K562 (cell line): Measurements from ENCODE around the gene ZNF775. TPM values are rescaled to one million over a fixed set of nuclear protein-coding genes. Genes with fewer than 3 reads are reported as not detected.

ENCODE experiments used
- CC2D1A ChIP-seq: fragments of 450-650 bp; IDR thresholded peaks from 2 replicates; pipeline ENCODE4 v1.6.1; 2017; ENCODE audit warnings: mild to moderate bottlenecking
- CTBP1 ChIP-seq: fragments of 450-650 bp; IDR thresholded peaks from 2 replicates; pipeline ENCODE4 v1.6.1; 2016; ENCODE audit warnings: borderline replicate concordance
- E2F5 ChIP-seq: sonication (generic); formaldehyde crosslinking; IDR thresholded peaks from 2 replicates; pipeline ENCODE4 v1.8.0; 2022; ENCODE audit warnings: mild to moderate bottlenecking, missing genetic modification reagents
- EGR1 ChIP-seq: fragments of 450-650 bp; conservative IDR thresholded peaks from 2 replicates; pipeline ENCODE4 v1.6.1; 2017; ENCODE audit warnings: mild to moderate bottlenecking
- GTF2E2 ChIP-seq: fragments of 200-800 bp; sonication (Bioruptor generic); IDR thresholded peaks from 2 replicates; pipeline ENCODE4 v1.6.1; 2016; ENCODE audit warnings: missing genetic modification characterization, missing compliant biosample characterization
- KDM2B ChIP-seq: fragments of 250-450 bp; sonication (Bioruptor Pico); IDR thresholded peaks from 2 replicates; pipeline ENCODE4 v1.8.0; 2021; ENCODE audit warnings: mild to moderate bottlenecking, moderate library complexity
- NR3C1 ChIP-seq: sonication (generic); formaldehyde crosslinking; IDR thresholded peaks from 2 replicates; pipeline ENCODE4 v1.8.1; 2022; ENCODE audit warnings: missing genetic modification reagents
- PHF20 ChIP-seq: fragments of 450-650 bp; IDR thresholded peaks from 2 replicates; pipeline ENCODE4 v1.6.1; 2018; ENCODE audit not compliant: partially characterized antibody
- PKNOX1 ChIP-seq: fragments of 450-650 bp; IDR thresholded peaks from 2 replicates; pipeline ENCODE4 v1.6.1; 2016
- POLR2AphosphoS5 ChIP-seq: IDR thresholded peaks from 2 replicates; pipeline ENCODE4 v1.6.1; 2011; ENCODE audit warnings: mild to moderate bottlenecking, low read depth, low read length, moderate library complexity; ENCODE audit not compliant: control insufficient read depth, insufficient read depth
- RAD51 ChIP-seq: fragments of 450-650 bp; IDR thresholded peaks from 2 replicates; pipeline ENCODE4 v1.7.1; 2016; ENCODE audit warnings: low read depth, mild to moderate bottlenecking, borderline replicate concordance
- RERE ChIP-seq: sonication (generic); formaldehyde crosslinking; IDR thresholded peaks from 2 replicates; pipeline ENCODE4 v1.8.0; 2023; ENCODE audit warnings: missing genetic modification reagents, mild to moderate bottlenecking, borderline replicate concordance
- TCF7 ChIP-seq: sonication (generic); IDR thresholded peaks from 2 replicates; pipeline ENCODE4 v1.6.1; 2016; ENCODE audit warnings: antibody characterized with exemption, borderline replicate concordance
- TCF7L2 ChIP-seq: fragments of 150-350 bp; IDR thresholded peaks from 2 replicates; pipeline ENCODE4 v1.6.1; 2016; ENCODE audit warnings: low read depth, mild to moderate bottlenecking, low read length, moderate library complexity
- ZBTB11 ChIP-seq, 3 experiments: fragments of 200-800 bp in 1 of 3; fragments of 250-450 bp in 1 of 3; fragments of 450-650 bp in 1 of 3; sonication (Bioruptor Pico) in 1 of 3; sonication (Bioruptor generic) in 1 of 3; formaldehyde crosslinking in 1 of 3; IDR thresholded peaks; 2 replicates each; pipeline versions ENCODE4 v1.6.1 to v1.8.0; 2016 to 2022; ENCODE audit warnings: mild to moderate bottlenecking in 2 of 3, missing genetic modification characterization in 2 of 3, missing compliant biosample characterization in 1 of 3, moderate library complexity in 1 of 3
- ZBTB8A ChIP-seq: fragments of 450-650 bp; IDR thresholded peaks from 2 replicates; pipeline ENCODE4 v1.6.1; 2018; ENCODE audit warnings: mild to moderate bottlenecking, moderate library complexity; ENCODE audit not compliant: partially characterized antibody
- polyA plus RNA-seq, 8 experiments: library from polyadenylated mRNA; depleted of rRNA in 4 of 8; stranded (reverse) in 5 of 8; unstranded in 3 of 8; fragments of >200 nt; fragmentation: Nextera tagmentation in 2 of 8; fragmentation: Illumina TruSeq in 1 of 8; extraction: Ambion mirVana in 2 of 8; extraction: Trizol in 1 of 8; gene quantifications; 2 replicates each; pipeline versions ENCODE4 v1.2.1 to v1.2.3, GENCODE V29; 2011 to 2014; ENCODE audit warnings: inconsistent platforms in 1 of 8, missing spikeins in 1 of 8
- total RNA-seq, 7 experiments: library from RNA; depleted of rRNA in 6 of 7; stranded (reverse); fragments of >200 nt in 6 of 7; fragmentation: Illumina TruSeq in 2 of 7; extraction: Trizol in 2 of 7; gene quantifications; 2 replicates each; pipeline versions ENCODE4 v1.2.1 to v1.2.3, GENCODE V29; 2011 to 2021; ENCODE audit warnings: low replicate concordance in 1 of 7

The ZNF775 gene
- total and polyA plus RNA-seq, 9 of the 15 experiments (the other 6 are each of a cell fraction or from before 2014, with no cell fraction given), result 0.04 to 18.7 (median 4.9) TPM

GRCh38 chr7:150378853-150379440 is at the start of gene ZNF775 (continued):
- TF ChIP-seq POLR2AphosphoS5 (peak; percentile 82; the same call in 1 of the 2 replicates), PKNOX1 (peak; percentile 98), ZBTB8A (no peak), TCF7L2 (peak; percentile 98), E2F5 (0 out of 2 replicates have a peak, but pooled peaks have one; percentile 58), ZBTB11 (CRISPR knock-in tag; IDR thresholded peaks at IDR 0.05) (0 out of 6 replicates have a peak, but pooled peaks of 1 of the 3 experiments have one; percentile 1), NR3C1 (CRISPR knock-in tag) (no peak), PHF20 (peak; percentile 29), EGR1 (peak; percentile 39; the same call in 1 of the 2 replicates), CC2D1A (no peak), TCF7 (peak; percentile 97), GTF2E2 (tag) (peak; percentile 12; the same call in 1 of the 2 replicates), RERE (CRISPR knock-in tag) (0 out of 2 replicates have a peak, but pooled peaks have one; percentile 52), RAD51 (peak; percentile 84), CTBP1 (peak; percentile 93), KDM2B (CRISPR knock-in tag) (peak; percentile 57)
